NB4 (cell line): ENCODE results near the gene BACH2.

ENCODE experiments used
- MYC ChIP-seq: IDR thresholded peaks from 2 replicates; pipeline ENCODE4 v1.6.1; 2011; ENCODE audit warnings: low read depth, low read length
- POLR2A ChIP-seq: IDR thresholded peaks from 2 replicates; pipeline ENCODE4 v1.6.1; 2011; ENCODE audit warnings: mild to moderate bottlenecking; ENCODE audit not compliant: insufficient read length; ENCODE audit errors: extremely low read depth
- TF ChIP-seq, protein P1 (sequence below): IDR thresholded peaks from one replicate; pipeline ENCODE4 v1.5.1; 2012; ENCODE audit warnings: low read depth, low read length
- TF ChIP-seq, protein P2 (sequence below): IDR thresholded peaks from 2 replicates; pipeline ENCODE4 v1.6.1; 2011; ENCODE audit warnings: low read depth, low read length

GRCh38 chr6:90074161-90074850, 222.3 kb downstream of the BACH2 start:
- no peak for TF ChIP-seq POLR2A
- TF ChIP-seq, protein P1, sequence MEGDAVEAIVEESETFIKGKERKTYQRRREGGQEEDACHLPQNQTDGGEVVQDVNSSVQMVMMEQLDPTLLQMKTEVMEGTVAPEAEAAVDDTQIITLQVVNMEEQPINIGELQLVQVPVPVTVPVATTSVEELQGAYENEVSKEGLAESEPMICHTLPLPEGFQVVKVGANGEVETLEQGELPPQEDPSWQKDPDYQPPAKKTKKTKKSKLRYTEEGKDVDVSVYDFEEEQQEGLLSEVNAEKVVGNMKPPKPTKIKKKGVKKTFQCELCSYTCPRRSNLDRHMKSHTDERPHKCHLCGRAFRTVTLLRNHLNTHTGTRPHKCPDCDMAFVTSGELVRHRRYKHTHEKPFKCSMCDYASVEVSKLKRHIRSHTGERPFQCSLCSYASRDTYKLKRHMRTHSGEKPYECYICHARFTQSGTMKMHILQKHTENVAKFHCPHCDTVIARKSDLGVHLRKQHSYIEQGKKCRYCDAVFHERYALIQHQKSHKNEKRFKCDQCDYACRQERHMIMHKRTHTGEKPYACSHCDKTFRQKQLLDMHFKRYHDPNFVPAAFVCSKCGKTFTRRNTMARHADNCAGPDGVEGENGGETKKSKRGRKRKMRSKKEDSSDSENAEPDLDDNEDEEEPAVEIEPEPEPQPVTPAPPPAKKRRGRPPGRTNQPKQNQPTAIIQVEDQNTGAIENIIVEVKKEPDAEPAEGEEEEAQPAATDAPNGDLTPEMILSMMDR = no peak
- TF ChIP-seq, protein P2, sequence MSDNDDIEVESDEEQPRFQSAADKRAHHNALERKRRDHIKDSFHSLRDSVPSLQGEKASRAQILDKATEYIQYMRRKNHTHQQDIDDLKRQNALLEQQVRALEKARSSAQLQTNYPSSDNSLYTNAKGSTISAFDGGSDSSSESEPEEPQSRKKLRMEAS = no peak
- no peak for TF ChIP-seq MYC
